Motor neuron (in vitro differentiated cells): ENCODE results near the gene CDX1. TPM values are rescaled to one million over a fixed set of nuclear protein-coding genes. Genes with fewer than 3 reads are reported as not detected.
A peak's percentile ranks its signal among the peaks of the same experiment; 100 is the strongest.

Experiments used
- ATAC-seq, 8 experiments: fragments of 200-7000 bp; cut with Tn5 transposase; replicated peaks in 6 of 8; 2 replicates each; pipeline ENCODE4 v1.8.0; 2021; ENCODE audit warnings: mild to moderate bottlenecking in 8 of 8, moderate library complexity in 8 of 8
- H3K27ac ChIP-seq, 2 donors: fragments of 250-450 bp; sonication (Bioruptor Pico); 2 replicates each; pipeline ENCODE4 v1.9.0; 2021; ENCODE audit warnings: antibody characterized with exemption in 2 of 2, mild to moderate bottlenecking in 2 of 2, moderate library complexity in 1 of 2
- H3K4me1 ChIP-seq, 2 donors: fragments of 250-450 bp; sonication (Bioruptor Pico); replicated peaks in 1 of 2; 2 replicates each; pipeline ENCODE4 v1.6.1; 2021; ENCODE audit warnings: antibody characterized with exemption in 2 of 2, mild to moderate bottlenecking in 2 of 2, moderate library complexity in 1 of 2
- H3K4me3 ChIP-seq, 5 donors: fragments of 250-450 bp; sonication (Bioruptor Pico); 2 replicates each; pipeline ENCODE4 v1.9.0; 2021; ENCODE audit warnings: antibody characterized with exemption in 5 of 5, mild to moderate bottlenecking in 5 of 5, moderate library complexity in 4 of 5
- WGBS, 10 experiments: fragments of 450-650 bp; shearing (Covaris generic); methylation state at CpG; one replicate each; pipeline ENCODE4 v1.0.0; 2022; 5-methylcytosine and 5-hydroxymethylcytosine counted together
- in situ Hi-C, 9 experiments: fragments of 400-800 bp; cut with MboI; loops; one replicate each; pipeline ENCODE4 v1.15.0; 2021; ENCODE audit warnings: low sequenced_read_pairs in 9 of 9, low pct_unique_long_range_greater_than_20kb in 2 of 9; ENCODE audit not compliant: unreplicated experiment in 9 of 9
- total RNA-seq, 8 experiments: library from RNA; unstranded; fragments of 300-600 nt; gene quantifications; 2 replicates each; pipeline versions ENCODE4 v1.2.3 to v1.2.4, GENCODE V29; 2022

The CDX1 gene
- total RNA-seq, 8 experiments from 2014 or later: 0.05 to 0.84 (median 0.36) TPM; not detected in 2

DNA sequence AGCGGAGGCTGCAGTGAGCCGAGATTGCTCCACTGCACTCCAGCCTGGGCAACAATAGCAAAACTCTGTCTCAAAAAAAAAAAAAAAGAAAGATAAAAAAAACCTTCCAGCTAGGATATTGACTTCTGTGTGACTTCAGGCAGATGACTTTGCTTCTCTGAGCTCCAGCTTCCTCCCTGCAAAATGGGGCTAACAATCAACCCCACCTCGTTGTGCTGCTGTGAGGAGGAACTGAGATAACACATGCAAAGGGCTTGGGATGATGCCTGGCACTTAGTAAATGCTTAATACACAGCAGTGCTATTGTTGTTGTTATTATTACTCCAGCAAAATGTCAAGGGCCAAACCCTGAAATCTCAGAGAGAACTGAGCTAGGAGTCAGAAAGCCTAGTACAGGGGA lies 3.5 kb upstream of the CDX1 start:
- H3K4me1 ChIP-seq: peaks cover 27 to 39% of the 10 kb centered on the region in 2 donors
- ATAC-seq: no peak
- in situ Hi-C loops: loop anchor here in 1 of 9 experiments (5.0 to 25.0 kb wide), 2 partner anchors 54 to 174 kb away; no protein-coding TSS in a partner anchor
- WGBS, 10 experiments: 0 to 100% (median 85%) methylated on average over 1 to 3 of the region's 3 CpGs; no CpG with 5 or more reads in 2 of the 10 experiments
- no peak overlapping the region for H3K4me3 ChIP-seq
- H3K27ac ChIP-seq: no peak overlapping the region

DNA sequence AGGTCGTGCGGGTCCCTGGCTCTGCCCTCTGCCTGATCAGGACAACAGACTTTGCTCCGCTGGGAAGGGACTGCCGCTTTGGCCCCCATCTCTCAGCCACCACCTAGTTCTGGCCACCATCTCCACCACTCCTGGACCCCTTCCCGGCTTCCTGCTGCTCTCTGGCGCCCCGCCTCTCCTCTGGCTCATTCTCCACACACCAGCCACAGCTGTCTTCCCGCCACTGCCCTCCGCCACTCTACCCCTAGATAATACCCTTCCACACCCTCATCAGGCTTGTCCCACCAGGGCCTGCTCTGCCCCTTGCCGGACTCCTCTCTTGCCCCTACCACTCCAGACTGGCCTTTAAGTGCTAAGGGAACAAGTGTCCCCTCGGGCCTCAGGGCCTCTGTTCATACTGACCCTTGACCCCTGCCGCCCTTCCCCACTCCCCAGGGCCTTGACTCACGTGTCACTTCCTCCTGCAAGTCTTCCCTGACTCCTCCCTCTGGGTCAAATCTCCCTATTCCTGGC lies 3.0 kb upstream of the CDX1 start:
- ATAC-seq: peak in 2 of 8 experiments; percentile 3 to 5
- Histone ChIP-seq H3K4me1 (peaks cover 27 to 38% of the 10 kb centered on the region in 2 donors), H3K27ac (no peak overlapping the region), H3K4me3 (no peak overlapping the region)
- WGBS, 10 experiments: 10 to 90% (median 36%) methylated on average over 2 to 5 of the region's 13 CpGs; no CpG with 5 or more reads in 5 of the 10 experiments
- in situ Hi-C loops: loop anchor here in 1 of 9 experiments (5.0 to 25.0 kb wide), 2 partner anchors 54 to 174 kb away; no protein-coding TSS in a partner anchor

DNA sequence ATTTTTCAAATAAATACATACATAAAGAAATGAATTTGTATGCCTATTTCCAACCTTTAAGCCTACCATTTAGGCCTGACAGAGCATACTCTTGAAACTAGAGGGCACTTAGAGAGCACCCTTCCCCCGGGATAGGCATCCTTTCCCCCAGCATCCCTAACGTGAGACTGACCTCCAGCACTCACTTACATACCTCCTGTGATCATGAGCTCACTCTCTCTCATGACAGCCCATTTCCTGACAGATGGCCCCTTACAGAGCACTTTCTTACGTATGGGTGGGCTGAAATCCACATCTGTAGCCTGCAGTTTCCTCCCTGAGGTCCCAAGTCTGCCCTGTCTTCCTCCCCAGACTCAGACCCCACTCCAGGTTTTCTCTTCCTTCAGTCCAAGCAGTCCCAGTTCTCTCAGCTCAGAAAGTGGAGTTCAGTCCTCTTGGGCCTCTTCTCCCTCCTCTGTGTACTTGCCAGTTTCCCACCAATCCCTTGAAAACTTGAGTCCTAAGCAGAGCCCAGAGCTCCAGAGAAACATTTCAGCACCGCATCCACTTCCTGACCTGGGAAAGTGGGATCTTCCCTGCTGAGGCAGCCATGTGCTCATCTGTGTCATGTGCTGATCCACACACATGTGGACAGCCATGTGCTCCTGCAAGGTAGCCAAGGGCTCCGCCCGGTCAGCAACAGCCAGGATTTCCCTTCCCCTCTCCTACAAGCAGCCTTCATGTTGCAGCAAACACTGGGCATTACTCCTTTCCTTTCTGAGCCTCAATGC lies 2.2 kb upstream of the CDX1 start:
- Histone ChIP-seq H3K27ac (no peak overlapping the region), H3K4me3 (no peak overlapping the region), H3K4me1 (peaks cover 27 to 38% of the 10 kb centered on the region in 2 donors)
- in situ Hi-C loops: loop anchor here in 1 of 9 experiments (5.0 to 25.0 kb wide), 2 partner anchors 53 to 173 kb away; no protein-coding TSS in a partner anchor
- ATAC-seq: peak in 1 of 8 experiments; percentile 27
- WGBS, 10 experiments: 0 to 80% (median 65%) methylated on average over 1 to 5 of the region's 6 CpGs; no CpG with 5 or more reads in 3 of the 10 experiments

DNA sequence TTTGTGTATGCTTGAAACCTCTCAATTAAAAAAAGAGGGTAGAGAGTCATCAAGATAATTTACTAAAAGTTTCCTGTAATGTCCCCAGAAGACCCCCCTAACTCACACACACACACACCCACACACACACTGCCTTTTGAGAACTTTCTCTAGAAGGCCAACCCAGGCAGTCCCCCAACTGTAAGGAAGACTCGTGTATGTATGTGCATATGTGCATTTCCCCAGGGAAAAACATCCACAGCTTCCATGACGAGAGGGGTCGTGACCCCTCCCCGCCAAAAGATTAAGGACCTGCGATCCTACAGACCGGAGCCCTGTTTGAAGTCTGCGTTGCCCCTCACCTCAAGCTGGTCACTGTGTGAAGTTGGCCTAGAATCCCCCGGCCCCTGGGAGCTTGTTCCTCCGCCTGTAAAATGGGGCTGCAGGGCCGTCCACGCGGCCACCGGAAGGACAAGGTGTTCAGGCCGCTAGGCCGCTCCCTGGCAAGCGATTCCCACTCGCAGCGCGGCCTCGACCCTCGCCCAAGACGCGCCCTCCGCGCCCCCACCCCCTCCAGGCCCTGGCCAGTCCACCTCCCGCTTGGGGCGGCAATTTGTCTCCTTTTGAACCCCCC lies 435 bp upstream of the CDX1 start:
- in situ Hi-C loops: loop anchor here in 1 of 9 experiments (25.0 kb wide), 1 partner anchor 171 kb away; no protein-coding TSS in a partner anchor
- Histone ChIP-seq H3K4me1 (peaks cover 20 to 27% of the 10 kb centered on the region in 2 donors), H3K4me3 (no peak overlapping the region), H3K27ac (no peak overlapping the region)
- WGBS, 10 experiments: 20 to 80% (median 34%) methylated on average over 1 to 7 of the region's 27 CpGs; no CpG with 5 or more reads in 5 of the 10 experiments
- ATAC-seq: peak in 3 of 8 experiments; percentile 3 to 52 (median 6)

DNA sequence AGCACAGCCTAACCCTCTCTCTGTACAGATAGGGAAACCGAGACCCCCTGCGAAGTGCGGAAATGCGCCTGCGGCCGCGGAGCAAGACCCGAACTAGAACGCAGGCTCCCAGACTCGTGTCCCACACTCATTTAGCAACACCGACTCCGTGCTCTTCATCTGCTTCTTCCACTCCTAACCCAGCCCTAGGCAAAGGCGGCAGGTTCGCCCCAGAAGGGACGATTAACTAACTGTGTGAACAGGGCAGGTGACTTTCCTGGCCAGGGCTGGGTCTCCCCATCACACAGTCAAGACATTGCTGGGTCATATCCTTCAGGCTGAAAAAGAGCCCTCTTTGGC lies 903 bp downstream of the CDX1 start:
- Histone ChIP-seq H3K27ac (no peak overlapping the region), H3K4me1 (peaks cover 20 to 27% of the 10 kb centered on the region in 2 donors), H3K4me3 (no peak overlapping the region)
- 17 to 98% (median 69%) methylated on average over 5 to 14 of the region's 15 CpGs; no CpG with 5 or more reads in 6 of the 10 experiments for WGBS, 10 experiments
- ATAC-seq: peak in 2 of 8 experiments; percentile 5 to 6
- in situ Hi-C loops: loop anchor here in 1 of 9 experiments (25.0 kb wide), 1 partner anchor 170 kb away; no protein-coding TSS in a partner anchor

DNA sequence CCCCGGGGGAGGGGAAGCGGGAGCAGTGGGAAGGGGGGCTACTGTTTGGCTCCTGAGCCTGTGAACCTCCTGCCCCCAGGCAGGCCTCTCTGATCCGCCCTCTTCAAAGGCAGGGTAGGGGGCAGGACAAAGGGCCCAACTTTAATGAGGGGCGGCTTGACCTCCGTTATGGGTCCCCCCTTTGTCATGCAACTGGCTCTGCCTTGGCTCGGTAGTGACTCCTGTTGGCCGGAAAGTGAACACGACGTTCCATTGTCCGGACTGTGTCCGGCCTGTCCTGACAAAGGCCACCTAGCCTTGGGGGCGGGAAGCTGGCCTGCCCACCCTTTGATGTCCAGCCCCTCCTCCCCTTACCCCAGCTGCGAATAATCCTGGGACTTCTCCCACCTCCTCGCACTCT lies 1.3 kb downstream of the CDX1 start:
- in situ Hi-C loops: loop anchor here in 1 of 9 experiments (25.0 kb wide), 1 partner anchor 169 kb away; no protein-coding TSS in a partner anchor
- no peak for ATAC-seq
- H3K4me3 ChIP-seq: no peak overlapping the region
- peaks cover 20 to 27% of the 10 kb centered on the region in 2 donors for H3K4me1 ChIP-seq
- 10 to 60% methylated on average over 2 to 4 of the region's 14 CpGs; no CpG with 5 or more reads in 8 of the 10 experiments for WGBS, 10 experiments
- no peak overlapping the region for H3K27ac ChIP-seq

DNA sequence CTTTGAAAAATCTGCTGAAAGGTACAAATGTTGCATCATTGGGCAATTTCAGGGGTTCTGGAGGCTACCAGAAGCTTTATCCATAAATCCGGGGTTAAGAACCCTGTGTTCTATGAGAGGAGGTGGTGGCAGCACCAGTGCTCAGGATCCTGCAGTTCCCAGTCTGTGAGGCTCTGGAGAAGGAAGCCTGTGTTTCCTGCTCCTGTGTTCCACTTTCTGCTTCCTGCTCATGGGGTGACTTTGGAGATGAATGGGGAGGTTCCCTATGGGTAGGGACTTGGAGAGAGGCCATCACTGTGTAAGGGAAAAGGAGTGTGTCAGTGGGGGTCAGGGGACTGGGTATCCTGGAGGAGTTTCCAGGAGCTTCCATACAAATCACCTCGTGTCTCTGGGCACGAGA lies 2.3 kb downstream of the CDX1 start:
- Histone ChIP-seq H3K4me3 (no peak overlapping the region), H3K4me1 (peaks cover 20 to 27% of the 10 kb centered on the region in 2 donors), H3K27ac (no peak overlapping the region)
- WGBS, 10 experiments: 0 to 54% (median 25%) methylated on average over 1 to 3 of the region's 3 CpGs; no CpG with 5 or more reads in 4 of the 10 experiments
- ATAC-seq: no peak
- in situ Hi-C loops: loop anchor here in 1 of 9 experiments (25.0 kb wide), 1 partner anchor 168 kb away; no protein-coding TSS in a partner anchor

DNA sequence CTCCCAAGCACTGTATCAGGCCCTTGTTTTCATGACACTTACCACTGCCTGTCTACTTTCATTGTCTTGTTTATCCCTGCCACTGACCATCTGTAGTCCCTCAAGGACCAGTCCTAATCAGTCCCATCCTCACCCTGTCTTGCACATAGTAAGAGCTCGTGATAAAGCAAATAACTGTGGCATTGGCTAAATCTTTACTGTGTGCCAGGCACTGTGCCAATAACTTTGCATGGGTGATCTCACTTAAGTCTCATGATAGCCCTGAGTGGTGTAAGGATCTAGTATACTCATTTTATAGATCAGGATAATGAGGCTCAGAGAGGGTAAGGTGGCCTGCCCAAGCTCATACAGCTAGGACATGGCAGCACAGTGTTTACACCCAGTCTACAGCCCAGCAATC lies 5.6 kb downstream of the CDX1 start:
- peak in 2 of 8 experiments; percentile 19 to 65 for ATAC-seq
- in situ Hi-C loops: loop anchor here in 1 of 9 experiments (25.0 kb wide), 1 partner anchor 165 kb away; no protein-coding TSS in a partner anchor
- peaks cover 4 to 10% of the 10 kb centered on the region in 2 donors for H3K4me1 ChIP-seq
- H3K4me3 ChIP-seq: no peak overlapping the region
- 20 to 100% (median 68%) methylated on average over 1 of the region's 1 CpG; no CpG with 5 or more reads in 6 of the 10 experiments for WGBS, 10 experiments
- no peak overlapping the region for H3K27ac ChIP-seq

DNA sequence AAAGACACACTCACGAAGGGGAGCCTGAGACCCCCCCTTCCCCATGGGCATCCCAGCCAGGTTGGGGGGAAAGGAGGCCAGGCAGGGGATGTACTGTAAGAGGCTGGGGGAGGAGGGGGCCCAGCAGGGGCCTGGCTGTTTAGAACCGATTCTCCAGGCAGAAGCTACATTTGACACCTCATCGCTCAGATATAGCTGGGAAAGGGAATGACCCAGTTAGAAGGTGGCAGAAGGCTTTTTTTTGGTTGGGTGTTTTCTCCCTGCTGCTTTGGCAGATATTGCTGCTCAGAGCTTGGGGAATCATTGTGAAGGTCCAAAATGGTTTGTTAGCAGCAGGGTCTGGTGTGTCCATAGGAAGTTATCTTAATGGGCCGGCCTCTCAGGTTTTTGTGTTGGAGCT lies 6.0 kb downstream of the CDX1 start:
- no peak overlapping the region for H3K27ac ChIP-seq
- H3K4me1 ChIP-seq: peaks cover 0 to 7% of the 10 kb centered on the region in 2 donors
- in situ Hi-C loops: loop anchor here in 1 of 9 experiments (25.0 kb wide), 1 partner anchor 165 kb away; no protein-coding TSS in a partner anchor
- H3K4me3 ChIP-seq: no peak overlapping the region
- 100% methylated on average over 1 to 2 of the region's 4 CpGs; no CpG with 5 or more reads in 7 of the 10 experiments for WGBS, 10 experiments
- no peak for ATAC-seq

DNA sequence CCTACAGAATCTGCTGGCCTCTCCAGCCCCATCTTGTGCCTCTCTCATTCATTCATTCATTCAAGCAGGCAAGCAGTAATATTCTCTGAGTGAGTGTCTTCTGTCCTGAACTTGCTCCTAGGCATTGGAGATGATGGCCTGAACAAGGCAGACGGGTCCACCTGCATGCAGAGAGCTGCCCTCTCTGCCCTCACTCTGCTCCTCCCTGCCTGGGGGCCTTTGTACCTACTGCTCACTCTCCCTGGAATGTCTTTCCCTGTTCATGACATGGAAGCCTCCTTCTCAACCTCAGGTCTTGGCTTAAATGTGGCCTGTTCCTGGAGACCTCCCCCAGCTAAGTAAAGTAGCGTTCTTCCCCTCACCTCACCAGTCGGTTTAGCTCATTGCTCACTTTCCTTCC lies 6.6 kb downstream of the CDX1 start:
- in situ Hi-C loops: loop anchor here in 1 of 9 experiments (25.0 kb wide), 1 partner anchor 164 kb away; no protein-coding TSS in a partner anchor
- WGBS, 10 experiments: 79 to 96% (median 80%) methylated on average over 1 to 3 of the region's 3 CpGs; no CpG with 5 or more reads in 5 of the 10 experiments
- ATAC-seq: no peak
- peaks cover 0 to under 1% of the 10 kb centered on the region in 2 donors for H3K4me1 ChIP-seq
- H3K4me3 ChIP-seq: no peak overlapping the region
- no peak overlapping the region for H3K27ac ChIP-seq

DNA sequence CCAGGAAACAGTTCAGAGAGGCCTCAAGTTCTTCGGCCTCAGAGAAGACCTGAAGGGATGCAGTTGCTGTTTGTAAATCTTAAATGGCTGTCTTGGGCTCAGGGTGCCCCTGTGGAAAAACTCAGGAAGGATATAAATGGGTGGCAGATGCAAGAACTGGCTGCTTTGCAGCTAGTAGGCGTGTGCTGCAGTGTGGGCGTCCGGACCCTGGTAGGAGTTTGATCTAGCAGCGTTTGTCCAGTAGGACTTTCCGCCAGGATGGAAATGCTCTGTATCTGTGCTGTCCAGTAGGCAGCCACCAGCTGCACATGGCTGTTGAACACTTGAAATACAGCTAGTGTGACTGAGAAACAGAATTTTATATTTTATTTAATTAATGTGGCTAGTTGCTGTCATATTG lies 7.7 kb downstream of the CDX1 start:
- Histone ChIP-seq H3K27ac (no peak overlapping the region), H3K4me3 (no peak overlapping the region), H3K4me1 (no peaks in the 10 kb centered on the region)
- no peak for ATAC-seq
- in situ Hi-C loops: loop anchor here in 1 of 9 experiments (25.0 kb wide), 1 partner anchor 163 kb away; no protein-coding TSS in a partner anchor
- WGBS, 10 experiments: 54 to 100% (median 89%) methylated on average over 1 to 5 of the region's 6 CpGs; no CpG with 5 or more reads in 3 of the 10 experiments

DNA sequence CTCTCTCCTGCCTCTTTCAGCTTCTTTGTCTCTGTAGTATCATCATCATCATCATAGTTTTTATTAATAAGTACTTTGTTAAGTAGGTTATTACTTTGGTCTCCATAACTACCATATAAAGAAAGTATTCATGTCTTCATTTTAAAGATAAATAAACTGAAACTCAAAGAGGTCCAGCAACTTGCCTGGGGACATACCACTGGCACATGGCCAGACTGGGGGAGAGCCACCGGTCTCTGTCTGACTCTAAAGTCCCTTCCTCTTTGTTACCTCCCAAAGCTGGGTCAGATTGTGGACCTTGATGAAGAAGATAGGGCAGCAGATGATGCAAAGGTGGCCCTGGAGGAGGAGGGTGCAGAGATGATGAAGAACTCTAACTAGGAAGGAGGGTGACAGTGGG lies 8.5 kb downstream of the CDX1 start:
- H3K27ac ChIP-seq: no peak overlapping the region

More for the DNA sequence above, 8.5 kb downstream of the CDX1 start:
- no peak for ATAC-seq
- in situ Hi-C loops: no loop called here
- H3K4me1 ChIP-seq: no peaks in the 10 kb centered on the region
- 50 to 100% (median 90%) methylated on average over 1 of the region's 1 CpG; no CpG with 5 or more reads in 4 of the 10 experiments for WGBS, 10 experiments
- H3K4me3 ChIP-seq: no peak overlapping the region
